ENCODE data around the gene CPN2. TPM values are rescaled to one million over a fixed set of nuclear protein-coding genes. Genes with fewer than 3 reads are reported as not detected.

The CPN2 gene
- total RNA-seq, 1 experiment from 2014 or later: 0.09 TPM

DNA sequence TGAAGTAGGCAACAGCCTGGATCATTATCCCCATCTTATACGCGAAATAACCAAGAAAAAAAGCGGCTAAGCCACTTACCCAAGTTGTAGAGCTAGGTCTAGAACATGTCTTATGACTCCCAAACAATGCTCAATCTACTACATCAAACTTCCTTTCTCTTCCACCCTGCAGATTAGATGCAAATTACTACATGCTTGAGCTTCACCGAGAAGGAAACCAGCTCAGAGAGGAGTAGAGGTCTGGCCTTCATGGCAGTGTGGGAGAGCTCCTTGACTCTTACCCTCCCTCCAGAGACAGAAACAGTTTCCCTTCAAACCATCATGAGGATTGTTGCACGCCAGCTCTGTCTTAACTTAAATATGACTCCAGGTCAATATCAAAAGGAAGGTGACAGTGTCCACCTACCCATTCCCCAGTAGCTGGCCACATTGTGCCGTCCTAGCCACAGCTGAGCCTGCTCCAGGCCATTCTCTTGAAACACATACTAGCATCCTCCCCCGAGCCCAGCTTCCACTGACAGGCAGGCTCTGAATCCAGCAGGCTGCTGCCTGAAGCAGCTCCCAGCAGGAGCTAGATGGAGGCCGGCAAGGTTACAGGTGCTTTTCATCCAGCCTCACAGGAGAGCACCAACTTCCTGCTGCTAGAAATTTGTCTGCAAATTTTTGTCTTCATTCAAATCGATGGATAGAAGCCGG is 56.8 kb downstream of the CPN2 start:
- H3K4me1 Mint-ChIP-seq: peaks cover 38% of the 10 kb centered on the region
- ChIA-PET POLR2A (interaction anchor here (0.6 to 1.0 kb wide), 4 partner anchors 8 to 477 kb away, joined by 3 to 5 read pairs (median 4); partner anchors contain the start of gene HES1), CTCF (interaction anchor here (1.0 to 5.6 kb wide), 9 partner anchors 12 to 513 kb away, joined by 3 to 52 read pairs (median 4); no protein-coding TSS in a partner anchor)
- TF ChIP-seq, protein P1, sequence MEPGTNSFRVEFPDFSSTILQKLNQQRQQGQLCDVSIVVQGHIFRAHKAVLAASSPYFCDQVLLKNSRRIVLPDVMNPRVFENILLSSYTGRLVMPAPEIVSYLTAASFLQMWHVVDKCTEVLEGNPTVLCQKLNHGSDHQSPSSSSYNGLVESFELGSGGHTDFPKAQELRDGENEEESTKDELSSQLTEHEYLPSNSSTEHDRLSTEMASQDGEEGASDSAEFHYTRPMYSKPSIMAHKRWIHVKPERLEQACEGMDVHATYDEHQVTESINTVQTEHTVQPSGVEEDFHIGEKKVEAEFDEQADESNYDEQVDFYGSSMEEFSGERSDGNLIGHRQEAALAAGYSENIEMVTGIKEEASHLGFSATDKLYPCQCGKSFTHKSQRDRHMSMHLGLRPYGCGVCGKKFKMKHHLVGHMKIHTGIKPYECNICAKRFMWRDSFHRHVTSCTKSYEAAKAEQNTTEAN (CRISPR knock-in tag; IDR thresholded peaks at IDR 0.05): no peak
- TF ChIP-seq, protein P2, sequence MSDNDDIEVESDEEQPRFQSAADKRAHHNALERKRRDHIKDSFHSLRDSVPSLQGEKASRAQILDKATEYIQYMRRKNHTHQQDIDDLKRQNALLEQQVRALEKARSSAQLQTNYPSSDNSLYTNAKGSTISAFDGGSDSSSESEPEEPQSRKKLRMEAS (CRISPR knock-in tag; IDR thresholded peaks at IDR 0.05): peak; percentile 53; the same call in 1 of the 2 replicates
- TF ChIP-seq ZNF423 (CRISPR knock-in tag; IDR thresholded peaks at IDR 0.05): 0 out of 2 replicates have a peak, but pooled peaks have one; percentile 34
- peaks cover 6% of the 10 kb centered on the region; the same call in 1 of the 2 replicates for H3K27me3 Mint-ChIP-seq (ENCODE audit: low read depth)
- no peaks in the 10 kb centered on the region; the same call in 1 of the 2 replicates for H3K36me3 Mint-ChIP-seq
- no peak overlapping the region for H3K4me3 Mint-ChIP-seq
- DNase-seq (ENCODE audit: low spot score) (peak; percentile 64), ATAC-seq (peak; percentile 60)
- H3K27ac Mint-ChIP-seq: peak overlapping the region; percentile 97
- 0 out of 2 replicates have a peak, but pooled peaks cover 3% of the 10 kb centered on the region for H3K9me3 Mint-ChIP-seq

DNA sequence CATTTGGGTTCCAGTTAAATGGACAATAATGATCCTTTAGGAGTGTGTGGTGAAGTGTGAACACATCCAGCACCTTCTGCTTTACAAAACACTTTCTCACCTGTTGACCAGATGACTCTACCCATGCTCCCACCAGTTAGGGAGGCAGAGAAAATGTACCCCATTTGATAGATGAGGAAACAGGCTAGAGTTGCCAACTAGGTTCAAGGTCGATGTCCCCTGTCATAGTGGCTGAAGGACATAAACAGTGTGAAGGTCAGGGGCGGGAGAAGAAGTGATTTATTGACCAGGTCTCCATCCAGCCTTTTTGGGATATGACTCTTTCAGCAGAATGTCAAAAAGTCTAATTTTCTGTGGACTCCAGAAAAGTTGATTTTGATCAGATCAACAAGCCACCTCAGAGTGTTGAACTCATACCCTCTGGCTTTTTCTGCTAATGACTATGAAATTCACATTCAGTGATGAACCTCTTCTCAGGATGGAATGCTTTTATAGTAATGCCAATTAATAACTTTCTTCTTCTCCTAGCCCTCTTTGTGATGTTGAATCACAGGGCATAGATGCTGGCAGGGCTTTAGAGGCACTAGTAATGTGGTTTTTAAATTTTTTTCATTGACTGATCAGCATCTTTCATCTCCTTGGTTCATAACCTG is 57.5 kb downstream of the CPN2 start:
- POLR2A ChIA-PET: interaction anchor here (1.0 kb wide), 1 partner anchor 477 kb away, joined by 3 read pairs; no protein-coding TSS in a partner anchor
- Mint-ChIP-seq H3K4me3 (no peak overlapping the region), H3K4me1 (peaks cover 36% of the 10 kb centered on the region), H3K27ac (no peak overlapping the region), H3K9me3 (0 out of 2 replicates have a peak, but pooled peaks cover 3% of the 10 kb centered on the region), H3K27me3 (ENCODE audit: low read depth) (peaks cover 3% of the 10 kb centered on the region; the same call in 1 of the 2 replicates), H3K36me3 (no peaks in the 10 kb centered on the region; the same call in 1 of the 2 replicates)
- CTCF ChIA-PET: interaction anchor here (1.0 to 5.6 kb wide), 7 partner anchors 13 to 513 kb away, joined by 3 to 52 read pairs (median 5); no protein-coding TSS in a partner anchor
- DNase-seq (ENCODE audit: low spot score): no peak
- TF ChIP-seq OVOL2 (CRISPR knock-in tag; IDR thresholded peaks at IDR 0.05; ENCODE audit: borderline replicate concordance) (no peak), EMX1 (CRISPR knock-in tag; IDR thresholded peaks at IDR 0.05) (no peak), RELA (CRISPR knock-in tag; IDR thresholded peaks at IDR 0.05; ENCODE audit: borderline replicate concordance) (no peak), HMGA2 (CRISPR knock-in tag; IDR thresholded peaks at IDR 0.05) (no peak), GRHL2 (CRISPR knock-in tag; IDR thresholded peaks at IDR 0.05; ENCODE audit: insufficient replicate concordance, severe bottlenecking) (no peak), TCF7 (CRISPR knock-in tag; IDR thresholded peaks at IDR 0.05; ENCODE audit: low read depth) (no peak), GABPB1 (CRISPR knock-in tag; IDR thresholded peaks at IDR 0.05) (no peak), GTF2I (CRISPR knock-in tag; conservative IDR thresholded peaks at IDR 0.05) (no peak), IRF2 (CRISPR knock-in tag; IDR thresholded peaks at IDR 0.05; ENCODE audit: borderline replicate concordance, low read depth) (no peak), ZNF416 (CRISPR knock-in tag; IDR thresholded peaks at IDR 0.05) (no peak), JAZF1 (CRISPR knock-in tag; IDR thresholded peaks at IDR 0.05) (no peak), ZBTB21 (CRISPR knock-in tag; IDR thresholded peaks at IDR 0.05; ENCODE audit: borderline replicate concordance) (no peak)
- TF ChIP-seq, protein P3, sequence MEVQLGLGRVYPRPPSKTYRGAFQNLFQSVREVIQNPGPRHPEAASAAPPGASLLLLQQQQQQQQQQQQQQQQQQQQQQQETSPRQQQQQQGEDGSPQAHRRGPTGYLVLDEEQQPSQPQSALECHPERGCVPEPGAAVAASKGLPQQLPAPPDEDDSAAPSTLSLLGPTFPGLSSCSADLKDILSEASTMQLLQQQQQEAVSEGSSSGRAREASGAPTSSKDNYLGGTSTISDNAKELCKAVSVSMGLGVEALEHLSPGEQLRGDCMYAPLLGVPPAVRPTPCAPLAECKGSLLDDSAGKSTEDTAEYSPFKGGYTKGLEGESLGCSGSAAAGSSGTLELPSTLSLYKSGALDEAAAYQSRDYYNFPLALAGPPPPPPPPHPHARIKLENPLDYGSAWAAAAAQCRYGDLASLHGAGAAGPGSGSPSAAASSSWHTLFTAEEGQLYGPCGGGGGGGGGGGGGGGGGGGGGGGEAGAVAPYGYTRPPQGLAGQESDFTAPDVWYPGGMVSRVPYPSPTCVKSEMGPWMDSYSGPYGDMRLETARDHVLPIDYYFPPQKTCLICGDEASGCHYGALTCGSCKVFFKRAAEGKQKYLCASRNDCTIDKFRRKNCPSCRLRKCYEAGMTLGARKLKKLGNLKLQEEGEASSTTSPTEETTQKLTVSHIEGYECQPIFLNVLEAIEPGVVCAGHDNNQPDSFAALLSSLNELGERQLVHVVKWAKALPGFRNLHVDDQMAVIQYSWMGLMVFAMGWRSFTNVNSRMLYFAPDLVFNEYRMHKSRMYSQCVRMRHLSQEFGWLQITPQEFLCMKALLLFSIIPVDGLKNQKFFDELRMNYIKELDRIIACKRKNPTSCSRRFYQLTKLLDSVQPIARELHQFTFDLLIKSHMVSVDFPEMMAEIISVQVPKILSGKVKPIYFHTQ (CRISPR knock-in tag; IDR thresholded peaks at IDR 0.05): no peak
- TF ChIP-seq, protein P1 (CRISPR knock-in tag; IDR thresholded peaks at IDR 0.05): no peak
- TF ChIP-seq, protein P4, sequence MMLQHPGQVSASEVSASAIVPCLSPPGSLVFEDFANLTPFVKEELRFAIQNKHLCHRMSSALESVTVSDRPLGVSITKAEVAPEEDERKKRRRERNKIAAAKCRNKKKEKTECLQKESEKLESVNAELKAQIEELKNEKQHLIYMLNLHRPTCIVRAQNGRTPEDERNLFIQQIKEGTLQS (CRISPR knock-in tag; conservative IDR thresholded peaks at IDR 0.05): no peak
- TF ChIP-seq, protein P5, sequence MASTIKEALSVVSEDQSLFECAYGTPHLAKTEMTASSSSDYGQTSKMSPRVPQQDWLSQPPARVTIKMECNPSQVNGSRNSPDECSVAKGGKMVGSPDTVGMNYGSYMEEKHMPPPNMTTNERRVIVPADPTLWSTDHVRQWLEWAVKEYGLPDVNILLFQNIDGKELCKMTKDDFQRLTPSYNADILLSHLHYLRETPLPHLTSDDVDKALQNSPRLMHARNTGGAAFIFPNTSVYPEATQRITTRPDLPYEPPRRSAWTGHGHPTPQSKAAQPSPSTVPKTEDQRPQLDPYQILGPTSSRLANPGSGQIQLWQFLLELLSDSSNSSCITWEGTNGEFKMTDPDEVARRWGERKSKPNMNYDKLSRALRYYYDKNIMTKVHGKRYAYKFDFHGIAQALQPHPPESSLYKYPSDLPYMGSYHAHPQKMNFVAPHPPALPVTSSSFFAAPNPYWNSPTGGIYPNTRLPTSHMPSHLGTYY (CRISPR knock-in tag; IDR thresholded peaks at IDR 0.05): no peak
- ATAC-seq: no peak

All from WTC11 (cell line).